ENCODE measurements around the gene GARNL3. TPM values are rescaled to one million over a fixed set of nuclear protein-coding genes. Genes with fewer than 3 reads are reported as not detected.

Gene GARNL3
- total RNA-seq, 1 donor from 2014 or later = 21.4 TPM

GRCh38 chr9:127319366-127320114 is 55.0 kb downstream of the GARNL3 start:
- TF ChIP-seq CTCF (IDR thresholded peaks at IDR 0.05; ENCODE audit: unreplicated experiment) = no peak
- Mint-ChIP-seq H3K27me3 (no peaks in the 10 kb centered on the region), H3K4me3 (ENCODE audit: low read depth) (no peak overlapping the region), H3K4me1 (ENCODE audit: low read depth) (no peaks in the 10 kb centered on the region), H3K9me3 (ENCODE audit: low read depth) (no peaks in the 10 kb centered on the region), H3K36me3 (ENCODE audit: insufficient read depth) (peaks cover 7% of the 10 kb centered on the region), H3K27ac (no peak overlapping the region)
- no peak for DNase-seq (ENCODE audit: low spot score, unreplicated experiment)

GRCh38 chr9:127320115-127320378 is 55.5 kb downstream of the GARNL3 start:
- DNase-seq (ENCODE audit: low spot score, unreplicated experiment) = no peak
- Mint-ChIP-seq H3K4me1 (ENCODE audit: low read depth) (no peaks in the 10 kb centered on the region), H3K9me3 (ENCODE audit: low read depth) (no peaks in the 10 kb centered on the region), H3K4me3 (ENCODE audit: low read depth) (no peak overlapping the region), H3K27ac (no peak overlapping the region), H3K36me3 (ENCODE audit: insufficient read depth) (peaks cover 7% of the 10 kb centered on the region), H3K27me3 (no peaks in the 10 kb centered on the region)
- no peak for TF ChIP-seq CTCF (IDR thresholded peaks at IDR 0.05; ENCODE audit: unreplicated experiment)

- Mint-ChIP-seq H3K36me3 (ENCODE audit: insufficient read depth) (peaks cover 3% of the 10 kb centered on the region), H3K27me3 (no peaks in the 10 kb centered on the region), H3K27ac (no peak overlapping the region), H3K4me1 (ENCODE audit: low read depth) (no peaks in the 10 kb centered on the region), H3K9me3 (ENCODE audit: low read depth) (no peaks in the 10 kb centered on the region), H3K4me3 (ENCODE audit: low read depth) (no peak overlapping the region)
- DNase-seq (ENCODE audit: low spot score, unreplicated experiment) = no peak
- TF ChIP-seq CTCF (IDR thresholded peaks at IDR 0.05; ENCODE audit: unreplicated experiment) = no peak
Measured at GRCh38 chr9:127323393-127323792, 58.8 kb downstream of the GARNL3 start.

GRCh38 chr9:127330501-127330900 is 65.9 kb downstream of the GARNL3 start:
- no peak for DNase-seq (ENCODE audit: low spot score, unreplicated experiment)
- H3K4me3 Mint-ChIP-seq (ENCODE audit: low read depth) = no peak overlapping the region
- H3K36me3 Mint-ChIP-seq (ENCODE audit: insufficient read depth) = peaks cover 4% of the 10 kb centered on the region
- H3K27ac Mint-ChIP-seq = no peak overlapping the region
- peaks cover 9% of the 10 kb centered on the region for H3K4me1 Mint-ChIP-seq (ENCODE audit: low read depth)
- H3K27me3 Mint-ChIP-seq = no peaks in the 10 kb centered on the region
- no peaks in the 10 kb centered on the region for H3K9me3 Mint-ChIP-seq (ENCODE audit: low read depth)
- TF ChIP-seq CTCF (IDR thresholded peaks at IDR 0.05; ENCODE audit: unreplicated experiment) = no peak

DNA sequence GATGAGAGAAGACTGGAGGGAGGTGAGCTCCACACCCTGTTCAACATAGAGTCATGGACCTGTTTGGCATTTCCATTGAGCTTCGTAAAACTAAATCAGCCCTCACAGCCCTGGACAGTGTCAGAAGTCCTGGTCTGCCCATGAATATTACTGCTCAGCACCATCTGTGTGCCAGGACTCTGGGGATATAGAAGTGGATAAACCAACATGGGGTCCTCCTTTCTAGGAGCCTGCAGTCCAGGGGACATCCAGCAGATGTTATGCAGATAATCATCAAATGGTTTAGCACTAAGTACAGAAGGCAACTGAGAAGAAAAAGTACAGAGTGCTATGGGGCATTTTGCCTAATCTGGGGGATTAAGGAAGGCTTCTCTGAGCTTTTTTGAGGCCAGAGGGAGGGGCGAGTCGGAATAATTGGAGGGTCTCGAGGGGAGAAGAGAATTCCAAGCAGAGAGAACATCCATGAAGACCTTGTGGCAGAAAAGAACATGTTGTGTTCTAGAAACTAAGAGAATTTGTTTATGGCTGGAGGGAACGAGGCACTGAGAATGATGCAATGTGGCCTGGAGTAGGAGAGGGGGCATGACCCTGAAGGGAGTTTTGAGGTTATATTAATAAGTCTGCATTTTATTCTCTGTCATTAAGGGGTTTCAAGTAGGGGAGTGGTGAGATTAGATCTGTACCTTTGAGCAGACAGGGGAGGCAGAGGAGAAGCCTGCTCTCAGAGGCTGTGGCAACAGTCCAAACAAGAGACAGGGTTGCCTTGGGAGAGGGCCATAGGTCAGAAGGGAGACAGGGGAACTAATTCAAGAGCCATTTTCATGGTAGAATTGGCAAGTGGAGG is 68.9 kb downstream of the GARNL3 start:
- H3K36me3 Mint-ChIP-seq (ENCODE audit: insufficient read depth) = peaks cover 4% of the 10 kb centered on the region
- no peak for TF ChIP-seq CTCF (IDR thresholded peaks at IDR 0.05; ENCODE audit: unreplicated experiment)
- H3K27me3 Mint-ChIP-seq = no peaks in the 10 kb centered on the region
- H3K4me1 Mint-ChIP-seq (ENCODE audit: low read depth) = peaks cover 9% of the 10 kb centered on the region
- DNase-seq (ENCODE audit: low spot score, unreplicated experiment) = no peak
- no peaks in the 10 kb centered on the region for H3K9me3 Mint-ChIP-seq (ENCODE audit: low read depth)
- no peak overlapping the region for H3K4me3 Mint-ChIP-seq (ENCODE audit: low read depth)
- no peak overlapping the region for H3K27ac Mint-ChIP-seq

All from progenitor cell of endocrine pancreas (in vitro differentiated cells).